ENCODE data around the gene CYGB.
A peak's percentile ranks its signal among the peaks of the same experiment; 100 is the strongest.

CYGB gene

DNA sequence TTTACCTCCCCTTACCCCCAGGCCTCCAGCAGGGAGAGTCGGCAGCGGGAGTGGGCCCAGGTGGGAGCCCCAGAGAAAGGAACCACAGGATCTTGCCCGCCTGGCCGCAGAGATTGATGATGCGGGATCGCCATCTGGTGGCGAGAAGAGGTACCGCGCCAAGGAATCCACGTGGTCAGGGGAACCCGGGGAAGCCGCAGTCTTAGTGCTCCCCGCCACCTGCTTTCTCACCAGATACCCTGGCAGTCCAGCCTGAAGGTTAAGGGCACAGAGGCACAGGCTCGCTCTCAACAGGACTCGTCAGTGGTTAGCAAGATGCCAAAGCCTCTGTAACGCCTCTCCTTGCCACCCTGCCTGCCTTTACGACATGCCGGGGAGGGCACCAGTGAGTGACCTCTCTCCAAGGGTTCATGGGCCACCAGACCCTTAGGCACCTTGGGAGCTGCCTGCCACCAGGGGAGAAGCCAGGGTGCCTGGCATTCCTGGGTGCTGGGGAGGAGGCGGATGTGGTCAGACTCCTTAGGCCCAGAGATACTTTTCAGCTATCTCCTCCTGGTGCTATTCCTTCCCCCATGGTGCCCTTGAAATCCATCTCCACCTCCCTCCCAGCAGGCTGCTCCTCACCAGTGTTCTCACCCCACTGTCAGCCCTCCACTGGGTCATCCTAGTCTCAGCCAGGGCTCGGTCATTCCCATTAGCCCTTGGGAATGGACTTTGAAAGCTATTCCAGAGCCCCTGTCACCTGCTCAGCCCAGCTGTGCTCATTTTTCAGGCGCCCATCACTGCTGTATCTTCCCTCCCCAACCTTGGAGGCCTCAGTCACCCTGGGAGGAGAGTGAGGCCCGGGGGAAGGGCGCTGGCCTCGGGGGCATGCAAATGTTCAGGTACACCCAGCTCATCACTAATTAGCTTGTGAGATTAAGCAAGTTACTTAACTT is 30.8 kb downstream of the CYGB start (continued):
- TF ChIP-seq, protein P1, sequence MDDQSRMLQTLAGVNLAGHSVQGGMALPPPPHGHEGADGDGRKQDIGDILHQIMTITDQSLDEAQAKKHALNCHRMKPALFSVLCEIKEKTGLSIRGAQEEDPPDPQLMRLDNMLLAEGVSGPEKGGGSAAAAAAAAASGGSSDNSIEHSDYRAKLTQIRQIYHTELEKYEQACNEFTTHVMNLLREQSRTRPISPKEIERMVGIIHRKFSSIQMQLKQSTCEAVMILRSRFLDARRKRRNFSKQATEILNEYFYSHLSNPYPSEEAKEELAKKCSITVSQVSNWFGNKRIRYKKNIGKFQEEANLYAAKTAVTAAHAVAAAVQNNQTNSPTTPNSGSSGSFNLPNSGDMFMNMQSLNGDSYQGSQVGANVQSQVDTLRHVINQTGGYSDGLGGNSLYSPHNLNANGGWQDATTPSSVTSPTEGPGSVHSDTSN (CRISPR knock-in tag; IDR thresholded peaks at IDR 0.05) = no peak
- TF ChIP-seq HOXC10 (CRISPR knock-in tag; IDR thresholded peaks at IDR 0.05) (no peak), ZNF658 (tag by site-specific recombination; IDR thresholded peaks at IDR 0.05) (no peak), ZNF416 (tag by site-specific recombination; IDR thresholded peaks at IDR 0.05) (no peak), ZBTB48 (tag by site-specific recombination; IDR thresholded peaks at IDR 0.05) (peak; percentile 31; the same call in 1 of the 2 replicates), BCL11A (tag by site-specific recombination; IDR thresholded peaks at IDR 0.05; ENCODE audit: low read depth) (peak; percentile 37; the same call in 1 of the 2 replicates), ZNF747 (tag by site-specific recombination; IDR thresholded peaks at IDR 0.05) (no peak), GLIS1 (tag by site-specific recombination; IDR thresholded peaks at IDR 0.05) (peak; percentile 46; the same call in 1 of the 2 replicates), ZNF654 (tag by site-specific recombination; IDR thresholded peaks at IDR 0.05; ENCODE audit: low read depth) (peak; percentile 95), YY1 (tag by site-specific recombination; IDR thresholded peaks at IDR 0.05) (no peak), ZNF404 (tag by site-specific recombination; IDR thresholded peaks at IDR 0.05) (no peak), ZNF10 (tag by site-specific recombination; IDR thresholded peaks at IDR 0.05) (peak; percentile 53; the same call in 1 of the 2 replicates), ZBTB20 (tag by site-specific recombination; IDR thresholded peaks at IDR 0.05) (peak; percentile 51; the same call in 1 of the 2 replicates)
- TF ChIP-seq, protein P2, sequence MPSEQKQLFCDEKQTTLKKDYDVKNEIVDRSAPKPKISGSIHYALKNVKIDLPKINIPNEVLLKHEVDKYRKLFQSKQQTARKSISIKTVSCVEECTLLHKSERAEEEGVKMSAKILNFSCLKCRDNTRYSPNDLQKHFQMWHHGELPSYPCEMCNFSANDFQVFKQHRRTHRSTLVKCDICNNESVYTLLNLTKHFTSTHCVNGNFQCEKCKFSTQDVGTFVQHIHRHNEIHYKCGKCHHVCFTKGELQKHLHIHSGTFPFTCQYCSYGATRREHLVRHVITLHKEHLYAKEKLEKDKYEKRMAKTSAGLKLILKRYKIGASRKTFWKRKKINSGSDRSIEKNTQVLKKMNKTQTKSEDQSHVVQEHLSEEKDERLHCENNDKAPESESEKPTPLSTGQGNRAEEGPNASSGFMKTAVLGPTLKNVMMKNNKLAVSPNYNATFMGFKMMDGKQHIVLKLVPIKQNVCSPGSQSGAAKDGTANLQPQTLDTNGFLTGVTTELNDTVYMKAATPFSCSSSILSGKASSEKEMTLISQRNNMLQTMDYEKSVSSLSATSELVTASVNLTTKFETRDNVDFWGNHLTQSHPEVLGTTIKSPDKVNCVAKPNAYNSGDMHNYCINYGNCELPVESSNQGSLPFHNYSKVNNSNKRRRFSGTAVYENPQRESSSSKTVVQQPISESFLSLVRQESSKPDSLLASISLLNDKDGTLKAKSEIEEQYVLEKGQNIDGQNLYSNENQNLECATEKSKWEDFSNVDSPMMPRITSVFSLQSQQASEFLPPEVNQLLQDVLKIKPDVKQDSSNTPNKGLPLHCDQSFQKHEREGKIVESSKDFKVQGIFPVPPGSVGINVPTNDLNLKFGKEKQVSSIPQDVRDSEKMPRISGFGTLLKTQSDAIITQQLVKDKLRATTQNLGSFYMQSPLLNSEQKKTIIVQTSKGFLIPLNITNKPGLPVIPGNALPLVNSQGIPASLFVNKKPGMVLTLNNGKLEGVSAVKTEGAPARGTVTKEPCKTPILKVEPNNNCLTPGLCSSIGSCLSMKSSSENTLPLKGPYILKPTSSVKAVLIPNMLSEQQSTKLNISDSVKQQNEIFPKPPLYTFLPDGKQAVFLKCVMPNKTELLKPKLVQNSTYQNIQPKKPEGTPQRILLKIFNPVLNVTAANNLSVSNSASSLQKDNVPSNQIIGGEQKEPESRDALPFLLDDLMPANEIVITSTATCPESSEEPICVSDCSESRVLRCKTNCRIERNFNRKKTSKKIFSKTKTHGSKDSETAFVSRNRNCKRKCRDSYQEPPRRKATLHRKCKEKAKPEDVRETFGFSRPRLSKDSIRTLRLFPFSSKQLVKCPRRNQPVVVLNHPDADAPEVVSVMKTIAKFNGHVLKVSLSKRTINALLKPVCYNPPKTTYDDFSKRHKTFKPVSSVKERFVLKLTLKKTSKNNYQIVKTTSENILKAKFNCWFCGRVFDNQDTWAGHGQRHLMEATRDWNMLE (tag by site-specific recombination; conservative IDR thresholded peaks at IDR 0.05; ENCODE audit: low read depth) = no peak
- TF ChIP-seq, protein P3, sequence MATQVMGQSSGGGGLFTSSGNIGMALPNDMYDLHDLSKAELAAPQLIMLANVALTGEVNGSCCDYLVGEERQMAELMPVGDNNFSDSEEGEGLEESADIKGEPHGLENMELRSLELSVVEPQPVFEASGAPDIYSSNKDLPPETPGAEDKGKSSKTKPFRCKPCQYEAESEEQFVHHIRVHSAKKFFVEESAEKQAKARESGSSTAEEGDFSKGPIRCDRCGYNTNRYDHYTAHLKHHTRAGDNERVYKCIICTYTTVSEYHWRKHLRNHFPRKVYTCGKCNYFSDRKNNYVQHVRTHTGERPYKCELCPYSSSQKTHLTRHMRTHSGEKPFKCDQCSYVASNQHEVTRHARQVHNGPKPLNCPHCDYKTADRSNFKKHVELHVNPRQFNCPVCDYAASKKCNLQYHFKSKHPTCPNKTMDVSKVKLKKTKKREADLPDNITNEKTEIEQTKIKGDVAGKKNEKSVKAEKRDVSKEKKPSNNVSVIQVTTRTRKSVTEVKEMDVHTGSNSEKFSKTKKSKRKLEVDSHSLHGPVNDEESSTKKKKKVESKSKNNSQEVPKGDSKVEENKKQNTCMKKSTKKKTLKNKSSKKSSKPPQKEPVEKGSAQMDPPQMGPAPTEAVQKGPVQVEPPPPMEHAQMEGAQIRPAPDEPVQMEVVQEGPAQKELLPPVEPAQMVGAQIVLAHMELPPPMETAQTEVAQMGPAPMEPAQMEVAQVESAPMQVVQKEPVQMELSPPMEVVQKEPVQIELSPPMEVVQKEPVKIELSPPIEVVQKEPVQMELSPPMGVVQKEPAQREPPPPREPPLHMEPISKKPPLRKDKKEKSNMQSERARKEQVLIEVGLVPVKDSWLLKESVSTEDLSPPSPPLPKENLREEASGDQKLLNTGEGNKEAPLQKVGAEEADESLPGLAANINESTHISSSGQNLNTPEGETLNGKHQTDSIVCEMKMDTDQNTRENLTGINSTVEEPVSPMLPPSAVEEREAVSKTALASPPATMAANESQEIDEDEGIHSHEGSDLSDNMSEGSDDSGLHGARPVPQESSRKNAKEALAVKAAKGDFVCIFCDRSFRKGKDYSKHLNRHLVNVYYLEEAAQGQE (tag by site-specific recombination; IDR thresholded peaks at IDR 0.05) = 0 out of 2 replicates have a peak, but pooled peaks have one; percentile 15
- TF ChIP-seq, protein P4, sequence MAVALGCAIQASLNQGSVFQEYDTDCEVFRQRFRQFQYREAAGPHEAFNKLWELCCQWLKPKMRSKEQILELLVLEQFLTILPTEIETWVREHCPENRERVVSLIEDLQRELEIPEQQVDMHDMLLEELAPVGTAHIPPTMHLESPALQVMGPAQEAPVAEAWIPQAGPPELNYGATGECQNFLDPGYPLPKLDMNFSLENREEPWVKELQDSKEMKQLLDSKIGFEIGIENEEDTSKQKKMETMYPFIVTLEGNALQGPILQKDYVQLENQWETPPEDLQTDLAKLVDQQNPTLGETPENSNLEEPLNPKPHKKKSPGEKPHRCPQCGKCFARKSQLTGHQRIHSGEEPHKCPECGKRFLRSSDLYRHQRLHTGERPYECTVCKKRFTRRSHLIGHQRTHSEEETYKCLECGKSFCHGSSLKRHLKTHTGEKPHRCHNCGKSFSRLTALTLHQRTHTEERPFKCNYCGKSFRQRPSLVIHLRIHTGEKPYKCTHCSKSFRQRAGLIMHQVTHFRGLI (tag by site-specific recombination; IDR thresholded peaks at IDR 0.05) = no peak
